HEK293 (cell line): Measurements from ENCODE around the gene SCAMP3.

ENCODE experiments used
- CTCF ChIA-PET: fragments of 350-600 bp; formaldehyde crosslinking; extraction: SDS; loops from one replicate; lab custom pipeline; 2021; ENCODE audit warnings: antibody characterized with exemption; lab: Yijun Ruan, JAX
- POLR2A ChIA-PET: fragments of 300-600 bp; formaldehyde crosslinking; extraction: SDS; loops from one replicate; lab custom pipeline; 2020; ENCODE audit warnings: antibody characterized with exemption, inconsistent platforms; lab: Yijun Ruan, JAX
- H3K27ac ChIP-seq: fragments of 200-500 bp; sonication (Bioruptor generic); 2 replicates; pipeline ENCODE4 v1.5.1; 2014; ENCODE audit warnings: low read depth, low read length, control low read depth, inconsistent platforms; ENCODE audit errors: extremely low read depth
- H3K36me3 ChIP-seq, 2 experiments: fragments of 200-500 bp in 1 of 2; sonication (Bioruptor generic) in 1 of 2; 1 replicate in 1 of 2; 2 replicates in 1 of 2; pipeline ENCODE4 v1.5.1; 2014 to 2017; ENCODE audit warnings: inconsistent platforms in 2 of 2, low read length in 2 of 2; ENCODE audit not compliant: control insufficient read depth in 2 of 2, insufficient read depth in 1 of 2
- H3K4me1 ChIP-seq: fragments of 200-500 bp; sonication (Bioruptor generic); 2 replicates; pipeline ENCODE4 v1.5.1; 2014; ENCODE audit warnings: mild to moderate bottlenecking, low read length, inconsistent platforms; ENCODE audit not compliant: control insufficient read depth, insufficient read depth
- H3K4me3 ChIP-seq: 2 replicates; pipeline ENCODE4 v1.5.1; 2011; ENCODE audit warnings: low read depth, mild to moderate bottlenecking, control low read depth, low read length, moderate library complexity
- H3K9me3 ChIP-seq: fragments of 200-500 bp; sonication (Bioruptor generic); 2 replicates; pipeline ENCODE4 v1.5.1; 2014; ENCODE audit warnings: low read depth, low read length, inconsistent platforms; ENCODE audit not compliant: control insufficient read depth, insufficient read depth
- GLIS2 ChIP-seq: fragments of 450-650 bp; formaldehyde crosslinking; IDR thresholded peaks from 2 replicates; pipeline ENCODE4 v1.5.1; 2016; ENCODE audit warnings: missing biosample characterization, missing genetic modification characterization
- KLF7 ChIP-seq: fragments of 450-650 bp; formaldehyde crosslinking; IDR thresholded peaks from 2 replicates; pipeline ENCODE4 v1.5.1; 2016; ENCODE audit warnings: missing biosample characterization, missing genetic modification characterization, borderline replicate concordance
- KLF8 ChIP-seq: fragments of 450-650 bp; formaldehyde crosslinking; IDR thresholded peaks from 2 replicates; pipeline ENCODE4 v1.5.1; 2016; ENCODE audit warnings: missing biosample characterization, missing genetic modification characterization
- SCRT2 ChIP-seq: fragments of 450-650 bp; formaldehyde crosslinking; IDR thresholded peaks from 2 replicates; pipeline ENCODE4 v1.5.1; 2016; ENCODE audit warnings: missing biosample characterization, missing genetic modification characterization
- YY1 ChIP-seq: fragments of 450-650 bp; formaldehyde crosslinking; IDR thresholded peaks from 2 replicates; pipeline ENCODE4 v1.5.1; 2018; ENCODE audit warnings: missing biosample characterization, missing genetic modification characterization
- ZBTB1 ChIP-seq: fragments of 450-650 bp; formaldehyde crosslinking; IDR thresholded peaks from 2 replicates; pipeline ENCODE4 v1.5.1; 2016; ENCODE audit warnings: missing biosample characterization, missing genetic modification characterization
- ZBTB20 ChIP-seq: fragments of 450-650 bp; formaldehyde crosslinking; IDR thresholded peaks from 2 replicates; pipeline ENCODE4 v1.5.1; 2016; ENCODE audit warnings: missing biosample characterization, missing genetic modification characterization
- ZBTB7A ChIP-seq: fragments of 450-650 bp; formaldehyde crosslinking; IDR thresholded peaks from 2 replicates; pipeline ENCODE4 v1.5.1; 2016; ENCODE audit warnings: low read depth, missing biosample characterization, missing genetic modification characterization
- ZBTB8A ChIP-seq: fragments of 450-650 bp; formaldehyde crosslinking; IDR thresholded peaks from 2 replicates; pipeline ENCODE4 v1.5.1; 2016; ENCODE audit warnings: missing biosample characterization, missing genetic modification characterization
- ZEB2 ChIP-seq: fragments of 450-650 bp; formaldehyde crosslinking; IDR thresholded peaks from 2 replicates; pipeline ENCODE4 v1.5.1; 2016; ENCODE audit warnings: missing biosample characterization, missing genetic modification characterization
- ZFHX2 ChIP-seq: fragments of 450-650 bp; formaldehyde crosslinking; conservative IDR thresholded peaks from 2 replicates; pipeline ENCODE4 v1.5.1; 2016; ENCODE audit warnings: missing biosample characterization, missing genetic modification characterization
- ZFP37 ChIP-seq: fragments of 450-650 bp; formaldehyde crosslinking; IDR thresholded peaks from 2 replicates; pipeline ENCODE4 v1.5.1; 2016; ENCODE audit warnings: missing biosample characterization, missing genetic modification characterization
- ZNF112 ChIP-seq: fragments of 450-650 bp; formaldehyde crosslinking; IDR thresholded peaks from 2 replicates; pipeline ENCODE4 v1.5.0; 2017; ENCODE audit warnings: missing biosample characterization, missing genetic modification characterization
- ZNF121 ChIP-seq: fragments of 450-650 bp; formaldehyde crosslinking; IDR thresholded peaks from 2 replicates; pipeline ENCODE4 v1.5.1; 2016; ENCODE audit warnings: missing biosample characterization, missing genetic modification characterization
- ZNF184 ChIP-seq: fragments of 450-650 bp; IDR thresholded peaks from 2 replicates; pipeline ENCODE4 v1.5.1; 2018; ENCODE audit warnings: missing biosample characterization, mild to moderate bottlenecking, missing genetic modification characterization
- ZNF2 ChIP-seq: fragments of 450-650 bp; formaldehyde crosslinking; IDR thresholded peaks from 2 replicates; pipeline ENCODE4 v1.5.1; 2016; ENCODE audit warnings: missing biosample characterization, missing genetic modification characterization
- ZNF366 ChIP-seq: fragments of 450-650 bp; formaldehyde crosslinking; conservative IDR thresholded peaks from 2 replicates; pipeline ENCODE4 v1.5.1; 2016; ENCODE audit warnings: missing biosample characterization, missing genetic modification characterization
- ZNF426 ChIP-seq: fragments of 450-650 bp; formaldehyde crosslinking; IDR thresholded peaks from 2 replicates; pipeline ENCODE4 v1.5.1; 2017; ENCODE audit warnings: missing biosample characterization, missing genetic modification characterization, mild to moderate bottlenecking, inconsistent platforms, moderate library complexity
- ZNF433 ChIP-seq: fragments of 450-650 bp; formaldehyde crosslinking; IDR thresholded peaks from 2 replicates; pipeline ENCODE4 v1.5.1; 2016; ENCODE audit warnings: missing biosample characterization, missing genetic modification characterization, low read depth
- ZNF530 ChIP-seq: fragments of 450-650 bp; formaldehyde crosslinking; IDR thresholded peaks from 2 replicates; pipeline ENCODE4 v1.5.1; 2016; ENCODE audit warnings: low read depth, missing biosample characterization, missing genetic modification characterization
- ZNF558 ChIP-seq: fragments of 450-650 bp; formaldehyde crosslinking; IDR thresholded peaks from 2 replicates; pipeline ENCODE4 v1.5.1; 2016; ENCODE audit warnings: missing biosample characterization, missing genetic modification characterization
- ZNF600 ChIP-seq: fragments of 450-650 bp; formaldehyde crosslinking; IDR thresholded peaks from 2 replicates; pipeline ENCODE4 v1.5.1; 2016; ENCODE audit warnings: missing biosample characterization, missing genetic modification characterization
- ZNF747 ChIP-seq: fragments of 450-650 bp; formaldehyde crosslinking; IDR thresholded peaks from 2 replicates; pipeline ENCODE4 v1.5.1; 2016; ENCODE audit warnings: missing biosample characterization, missing genetic modification characterization
- ZNF776 ChIP-seq: fragments of 450-650 bp; formaldehyde crosslinking; IDR thresholded peaks from 2 replicates; pipeline ENCODE4 v1.5.0; 2017; ENCODE audit warnings: missing biosample characterization, missing genetic modification characterization, borderline replicate concordance
- TF ChIP-seq, protein P1 (sequence below): fragments of 450-650 bp; formaldehyde crosslinking; IDR thresholded peaks from 2 replicates; pipeline ENCODE4 v1.5.1; 2017; ENCODE audit warnings: missing biosample characterization, mild to moderate bottlenecking, missing genetic modification characterization, moderate library complexity
- TF ChIP-seq, protein P2 (sequence below): fragments of 450-650 bp; formaldehyde crosslinking; IDR thresholded peaks from 2 replicates; pipeline ENCODE4 v1.5.1; 2017; ENCODE audit warnings: missing biosample characterization, missing genetic modification characterization
- TF ChIP-seq, protein P3 (sequence below): fragments of 450-650 bp; formaldehyde crosslinking; IDR thresholded peaks from 2 replicates; pipeline ENCODE4 v1.5.1; 2016; ENCODE audit warnings: missing biosample characterization, missing genetic modification characterization
- TF ChIP-seq, protein P4 (sequence below): fragments of 450-650 bp; formaldehyde crosslinking; IDR thresholded peaks from 2 replicates; pipeline ENCODE4 v1.5.1; 2016; ENCODE audit warnings: missing biosample characterization, missing genetic modification characterization
- TF ChIP-seq, protein P5 (sequence below): fragments of 450-650 bp; IDR thresholded peaks from 2 replicates; pipeline ENCODE4 v1.5.1; 2018; ENCODE audit warnings: missing biosample characterization, missing genetic modification characterization

SCAMP3 gene

DNA sequence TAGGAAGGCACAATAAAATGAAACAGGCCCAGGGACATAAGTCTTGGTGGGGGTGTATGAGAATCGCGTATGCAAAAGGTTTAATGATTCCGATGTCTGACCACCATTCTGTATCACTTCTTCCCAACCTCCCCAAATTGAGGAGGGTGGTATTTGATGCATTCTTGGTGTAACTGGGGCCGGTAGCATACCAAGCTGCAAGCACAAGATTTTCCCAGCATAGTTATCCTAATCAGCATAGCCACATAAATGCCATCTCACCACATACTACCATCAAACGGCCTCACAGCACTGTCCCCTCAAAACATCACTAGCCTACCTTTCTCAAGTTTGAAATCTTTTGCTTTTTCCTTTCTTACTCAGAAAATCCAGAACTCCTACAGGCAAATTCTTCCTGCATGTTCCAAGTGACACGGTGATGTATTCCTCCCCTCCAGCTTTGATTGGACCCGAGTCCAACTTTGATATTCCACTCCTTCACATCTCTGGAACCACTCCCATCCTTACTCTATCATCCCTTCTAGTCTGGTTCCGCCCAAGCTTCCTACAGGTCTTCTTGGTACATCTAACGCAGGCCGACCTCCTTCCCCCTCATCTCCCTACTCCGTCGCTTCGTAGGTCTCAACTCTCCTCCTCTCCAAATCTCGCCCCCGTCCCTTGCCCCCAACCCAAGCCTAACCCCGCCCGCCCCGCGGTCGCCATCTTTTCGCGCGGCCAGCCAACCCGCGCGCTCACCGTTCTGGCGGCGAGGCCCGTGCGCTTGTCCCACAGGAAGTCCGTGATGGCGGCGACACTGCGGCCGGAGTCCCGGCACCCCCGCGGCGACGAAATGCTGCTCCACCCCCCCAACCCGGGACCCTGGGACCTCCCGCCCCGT lies 10.5 kb upstream of the SCAMP3 start:
- POLR2A ChIA-PET, result interaction anchor here (0.6 to 4.6 kb wide), 20 partner anchors 9 to 337 kb away, joined by 3 to 54 read pairs (median 6); partner anchors contain the start of genes ASH1L, ENTREP3, FDPS and SCAMP3
- H3K9me3 ChIP-seq, result no peaks in the 10 kb centered on the region
- TF ChIP-seq ZNF776 (tag by site-specific recombination), result no peak
- no peak for TF ChIP-seq ZNF121
- no peak for TF ChIP-seq ZNF2 (tag by site-specific recombination)
- peak; percentile 89 for TF ChIP-seq YY1 (tag by site-specific recombination)
- peak; percentile 62 for TF ChIP-seq ZNF600 (tag by site-specific recombination)
- TF ChIP-seq ZNF530 (tag by site-specific recombination), result no peak
- TF ChIP-seq ZNF184 (tag by site-specific recombination), result no peak
- TF ChIP-seq KLF8 (tag by site-specific recombination), result peak; percentile 61; the same call in 1 of the 2 replicates
- TF ChIP-seq, protein P1, sequence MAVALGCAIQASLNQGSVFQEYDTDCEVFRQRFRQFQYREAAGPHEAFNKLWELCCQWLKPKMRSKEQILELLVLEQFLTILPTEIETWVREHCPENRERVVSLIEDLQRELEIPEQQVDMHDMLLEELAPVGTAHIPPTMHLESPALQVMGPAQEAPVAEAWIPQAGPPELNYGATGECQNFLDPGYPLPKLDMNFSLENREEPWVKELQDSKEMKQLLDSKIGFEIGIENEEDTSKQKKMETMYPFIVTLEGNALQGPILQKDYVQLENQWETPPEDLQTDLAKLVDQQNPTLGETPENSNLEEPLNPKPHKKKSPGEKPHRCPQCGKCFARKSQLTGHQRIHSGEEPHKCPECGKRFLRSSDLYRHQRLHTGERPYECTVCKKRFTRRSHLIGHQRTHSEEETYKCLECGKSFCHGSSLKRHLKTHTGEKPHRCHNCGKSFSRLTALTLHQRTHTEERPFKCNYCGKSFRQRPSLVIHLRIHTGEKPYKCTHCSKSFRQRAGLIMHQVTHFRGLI, result 0 out of 2 replicates have a peak, but pooled peaks have one; percentile 45
- no peak for TF ChIP-seq ZNF112 (tag by site-specific recombination)
- TF ChIP-seq ZNF433 (tag by site-specific recombination), result no peak
- TF ChIP-seq ZNF747, result no peak
- no peak for TF ChIP-seq ZBTB1 (tag by site-specific recombination)
- TF ChIP-seq ZBTB8A, result peak; percentile 27; the same call in 1 of the 2 replicates
- TF ChIP-seq, protein P2, sequence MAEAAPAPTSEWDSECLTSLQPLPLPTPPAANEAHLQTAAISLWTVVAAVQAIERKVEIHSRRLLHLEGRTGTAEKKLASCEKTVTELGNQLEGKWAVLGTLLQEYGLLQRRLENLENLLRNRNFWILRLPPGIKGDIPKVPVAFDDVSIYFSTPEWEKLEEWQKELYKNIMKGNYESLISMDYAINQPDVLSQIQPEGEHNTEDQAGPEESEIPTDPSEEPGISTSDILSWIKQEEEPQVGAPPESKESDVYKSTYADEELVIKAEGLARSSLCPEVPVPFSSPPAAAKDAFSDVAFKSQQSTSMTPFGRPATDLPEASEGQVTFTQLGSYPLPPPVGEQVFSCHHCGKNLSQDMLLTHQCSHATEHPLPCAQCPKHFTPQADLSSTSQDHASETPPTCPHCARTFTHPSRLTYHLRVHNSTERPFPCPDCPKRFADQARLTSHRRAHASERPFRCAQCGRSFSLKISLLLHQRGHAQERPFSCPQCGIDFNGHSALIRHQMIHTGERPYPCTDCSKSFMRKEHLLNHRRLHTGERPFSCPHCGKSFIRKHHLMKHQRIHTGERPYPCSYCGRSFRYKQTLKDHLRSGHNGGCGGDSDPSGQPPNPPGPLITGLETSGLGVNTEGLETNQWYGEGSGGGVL (tag by site-specific recombination), result peak; percentile 95
- peak; percentile 53 for TF ChIP-seq ZFHX2 (tag by site-specific recombination)
- TF ChIP-seq ZNF426 (tag by site-specific recombination), result no peak
- TF ChIP-seq ZNF366 (tag by site-specific recombination), result peak; percentile 77
- TF ChIP-seq ZFP37 (tag by site-specific recombination), result 0 out of 2 replicates have a peak, but pooled peaks have one; percentile 46
- no peak for TF ChIP-seq ZNF558
- TF ChIP-seq ZEB2 (tag by site-specific recombination), result 0 out of 2 replicates have a peak, but pooled peaks have one; percentile 23
- peak; percentile 94 for TF ChIP-seq ZBTB20 (tag by site-specific recombination)
- no peak for TF ChIP-seq ZBTB7A (tag by site-specific recombination)
- TF ChIP-seq GLIS2 (tag by site-specific recombination), result no peak
- peak; percentile 81; the same call in 1 of the 2 replicates for TF ChIP-seq KLF7 (tag by site-specific recombination)
- TF ChIP-seq, protein P3, sequence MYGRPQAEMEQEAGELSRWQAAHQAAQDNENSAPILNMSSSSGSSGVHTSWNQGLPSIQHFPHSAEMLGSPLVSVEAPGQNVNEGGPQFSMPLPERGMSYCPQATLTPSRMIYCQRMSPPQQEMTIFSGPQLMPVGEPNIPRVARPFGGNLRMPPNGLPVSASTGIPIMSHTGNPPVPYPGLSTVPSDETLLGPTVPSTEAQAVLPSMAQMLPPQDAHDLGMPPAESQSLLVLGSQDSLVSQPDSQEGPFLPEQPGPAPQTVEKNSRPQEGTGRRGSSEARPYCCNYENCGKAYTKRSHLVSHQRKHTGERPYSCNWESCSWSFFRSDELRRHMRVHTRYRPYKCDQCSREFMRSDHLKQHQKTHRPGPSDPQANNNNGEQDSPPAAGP (tag by site-specific recombination), result peak; percentile 79; the same call in 1 of the 2 replicates
- TF ChIP-seq, protein P4, sequence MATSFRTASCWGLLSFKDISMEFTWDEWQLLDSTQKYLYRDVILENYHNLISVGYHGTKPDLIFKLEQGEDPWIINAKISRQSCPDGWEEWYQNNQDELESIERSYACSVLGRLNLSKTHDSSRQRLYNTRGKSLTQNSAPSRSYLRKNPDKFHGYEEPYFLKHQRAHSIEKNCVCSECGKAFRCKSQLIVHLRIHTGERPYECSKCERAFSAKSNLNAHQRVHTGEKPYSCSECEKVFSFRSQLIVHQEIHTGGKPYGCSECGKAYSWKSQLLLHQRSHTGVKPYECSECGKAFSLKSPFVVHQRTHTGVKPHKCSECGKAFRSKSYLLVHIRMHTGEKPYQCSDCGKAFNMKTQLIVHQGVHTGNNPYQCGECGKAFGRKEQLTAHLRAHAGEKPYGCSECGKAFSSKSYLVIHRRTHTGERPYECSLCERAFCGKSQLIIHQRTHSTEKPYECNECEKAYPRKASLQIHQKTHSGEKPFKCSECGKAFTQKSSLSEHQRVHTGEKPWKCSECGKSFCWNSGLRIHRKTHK (tag by site-specific recombination), result no peak
- TF ChIP-seq, protein P5, sequence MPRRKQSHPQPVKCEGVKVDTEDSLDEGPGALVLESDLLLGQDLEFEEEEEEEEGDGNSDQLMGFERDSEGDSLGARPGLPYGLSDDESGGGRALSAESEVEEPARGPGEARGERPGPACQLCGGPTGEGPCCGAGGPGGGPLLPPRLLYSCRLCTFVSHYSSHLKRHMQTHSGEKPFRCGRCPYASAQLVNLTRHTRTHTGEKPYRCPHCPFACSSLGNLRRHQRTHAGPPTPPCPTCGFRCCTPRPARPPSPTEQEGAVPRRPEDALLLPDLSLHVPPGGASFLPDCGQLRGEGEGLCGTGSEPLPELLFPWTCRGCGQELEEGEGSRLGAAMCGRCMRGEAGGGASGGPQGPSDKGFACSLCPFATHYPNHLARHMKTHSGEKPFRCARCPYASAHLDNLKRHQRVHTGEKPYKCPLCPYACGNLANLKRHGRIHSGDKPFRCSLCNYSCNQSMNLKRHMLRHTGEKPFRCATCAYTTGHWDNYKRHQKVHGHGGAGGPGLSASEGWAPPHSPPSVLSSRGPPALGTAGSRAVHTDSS (tag by site-specific recombination), result no peak
- peak; percentile 71 for TF ChIP-seq SCRT2 (tag by site-specific recombination)

More for the DNA sequence above, 10.5 kb upstream of the SCAMP3 start:
- peaks cover 23 to 45% of the 10 kb centered on the region in 2 experiments for H3K36me3 ChIP-seq
- peak overlapping the region; percentile 88 for H3K4me3 ChIP-seq
- peak overlapping the region; percentile 71 for H3K27ac ChIP-seq
- CTCF ChIA-PET, result interaction anchor here (0.5 to 5.2 kb wide), 4 partner anchors 13 to 183 kb away, joined by 3 to 45 read pairs (median 4); partner anchors contain the start of gene THBS3
- no peaks in the 10 kb centered on the region for H3K4me1 ChIP-seq
